Measurements from ENCODE around the gene THAP7. TPM values are rescaled to one million over a fixed set of nuclear protein-coding genes. Genes with fewer than 3 reads are reported as not detected.

THAP7 gene
- total and polyA plus RNA-seq, 9 of the 15 experiments (the other 6 are each of a cell fraction or from before 2014, with no cell fraction given) = 7.9 to 263 (median 84.1) TPM

- TF ChIP-seq ATF1 (CRISPR knock-in tag; IDR thresholded peaks at IDR 0.05) (no peak), ATF1 (tag; IDR thresholded peaks at IDR 0.05) (no peak), ZNF717 (CRISPR knock-in tag; IDR thresholded peaks at IDR 0.05) (no peak), DPF2 (IDR thresholded peaks at IDR 0.05) (peak; percentile 28; the same call in 1 of the 2 replicates), ZNF232 (CRISPR knock-in tag; IDR thresholded peaks at IDR 0.05) (no peak), CTCFL (IDR thresholded peaks at IDR 0.05; ENCODE audit: borderline replicate concordance, insufficient read depth, low read depth, low read length, poor library complexity, severe bottlenecking) (no peak), ZNF217 (CRISPR knock-in tag; IDR thresholded peaks at IDR 0.05) (peak; percentile 28; the same call in 1 of the 2 replicates), RAD21 (CRISPR knock-in tag; conservative IDR thresholded peaks at IDR 0.05 in 1 of 2, IDR thresholded peaks at IDR 0.05 in 1 of 2) (no peak), CBFB (CRISPR knock-in tag; IDR thresholded peaks at IDR 0.05) (peak; percentile 66; the same call in 1 of the 2 replicates), RERE (CRISPR knock-in tag; IDR thresholded peaks at IDR 0.05; ENCODE audit: borderline replicate concordance) (peak; percentile 92; the same call in 1 of the 2 replicates), MXD1 (CRISPR knock-in tag; IDR thresholded peaks at IDR 0.05; ENCODE audit: borderline replicate concordance, poor library complexity, severe bottlenecking) (peak; percentile 26), XRCC5 (IDR thresholded peaks at IDR 0.05; ENCODE audit: low read depth, low read length) (no peak), HDAC2 (IDR thresholded peaks at IDR 0.05) (peak; percentile 25; the same call in 1 of the 2 replicates), CGGBP1 (CRISPR knock-in tag; IDR thresholded peaks at IDR 0.05) (0 out of 2 replicates have a peak, but pooled peaks have one; percentile 22), KAT7 (CRISPR knock-in tag; IDR thresholded peaks at IDR 0.05; ENCODE audit: borderline replicate concordance) (0 out of 2 replicates have a peak, but pooled peaks have one; percentile 58), NBN (IDR thresholded peaks at IDR 0.05; ENCODE audit: low read depth) (no peak), POLR2B (IDR thresholded peaks at IDR 0.05; ENCODE audit: low read depth, partially characterized antibody) (peak; percentile 57)
Observed at GRCh38 chr22:20953668-20954500, 48.0 kb downstream of the THAP7 start (continued).
